Measurements from ENCODE around the gene TMEM143. TPM values are rescaled to one million over a fixed set of nuclear protein-coding genes. Genes with fewer than 3 reads are reported as not detected.
A peak's percentile ranks its signal among the peaks of the same experiment; 100 is the strongest.

TMEM143 gene
- total and polyA plus RNA-seq, 2 of the 8 experiments (the other 6 are each of a cell fraction or from before 2014, with no cell fraction given) = 14.2 to 19.1 TPM

- peak; percentile 87 for TF ChIP-seq POLR2AphosphoS5 (IDR thresholded peaks at IDR 0.05; ENCODE audit: low read depth, low read length)
- TF ChIP-seq SIX5 (IDR thresholded peaks at IDR 0.05; ENCODE audit: low read depth, low read length) = peak; percentile 69
- TF ChIP-seq POU5F1 (IDR thresholded peaks at IDR 0.05; ENCODE audit: low read depth, low read length) = no peak
These were observed 36.4 kb upstream of the TMEM143 start (continued) for GRCh38 chr19:48400018-48400742.
